PC-3 (cell line): ENCODE results near the gene TENT5C. TPM values are rescaled to one million over a fixed set of nuclear protein-coding genes. Genes with fewer than 3 reads are reported as not detected.

Source experiments
- ATAC-seq: fragments of 200-7000 bp; cut with Tn5 transposase; 2 replicates; pipeline ENCODE4 v1.9.1; 2020; ENCODE audit warnings: mild to moderate bottlenecking, moderate library complexity
- BruUV-seq: library from RNA; stranded (reverse); fragments of 400-500 nt; replicated peaks from 2 replicates; lab custom pipeline; 2021; lab: Mats Ljungman, UMichigan
- CTCF ChIA-PET: fragments of 300-600 bp; sonication (Branson Sonifier 250); formaldehyde crosslinking; loops from one replicate; lab custom pipeline; 2022; ENCODE audit warnings: antibody characterized with exemption; lab: Charles Lee
- POLR2A ChIA-PET: fragments of 300-600 bp; sonication (Branson Sonifier 250); formaldehyde crosslinking; loops from one replicate; lab custom pipeline; 2022; ENCODE audit warnings: antibody characterized with exemption; ENCODE audit not compliant: unreplicated experiment; lab: Charles Lee
- DNase-seq: peaks from one replicate; pipeline ENCODE4 v3.0.0-alpha.2; 2015
- H2AFZ ChIP-seq: fragments of 300-600 bp; sonication (generic); 2 replicates; pipeline ENCODE4 v1.6.0; 2016; ENCODE audit warnings: antibody characterized with exemption, low read length
- H3F3A ChIP-seq: fragments of 300-600 bp; sonication (generic); one replicate; pipeline ENCODE4 v1.6.0; 2017; ENCODE audit warnings: antibody characterized with exemption, low read length, control low read depth, mild to moderate bottlenecking; ENCODE audit not compliant: unreplicated experiment
- H3K27ac ChIP-seq: fragments of 300-600 bp; sonication (generic); 2 replicates; pipeline ENCODE4 v1.5.1; 2016; ENCODE audit warnings: mild to moderate bottlenecking, low read length
- H3K27me3 ChIP-seq: fragments of 300-600 bp; sonication (generic); 2 replicates; pipeline ENCODE4 v1.6.1; 2016; ENCODE audit warnings: low read length, mixed read lengths
- H3K36me3 ChIP-seq: fragments of 300-600 bp; sonication (generic); 2 replicates; pipeline ENCODE4 v1.6.1; 2016; ENCODE audit warnings: low read depth, mixed run types, low read length, mixed read lengths
- H3K4me1 ChIP-seq: fragments of 300-600 bp; sonication (generic); 2 replicates; pipeline ENCODE4 v1.5.1; 2016; ENCODE audit warnings: low read length; ENCODE audit not compliant: insufficient read depth
- H3K4me2 ChIP-seq: fragments of 300-600 bp; sonication (generic); 2 replicates; pipeline ENCODE4 v1.6.0; 2016; ENCODE audit warnings: low read length
- H3K4me3 ChIP-seq: fragments of 300-600 bp; sonication (generic); 2 replicates; pipeline ENCODE4 v1.5.1; 2016; ENCODE audit warnings: mild to moderate bottlenecking, low read length, mixed read lengths
- H3K79me2 ChIP-seq: fragments of 300-600 bp; sonication (generic); 2 replicates; pipeline ENCODE4 v1.6.1; 2017; ENCODE audit warnings: low read length, mixed read lengths
- H3K9ac ChIP-seq: fragments of 300-600 bp; sonication (generic); 2 replicates; pipeline ENCODE4 v1.6.0; 2016; ENCODE audit warnings: mild to moderate bottlenecking, low read length
- H3K9me2 ChIP-seq: fragments of 300-600 bp; sonication (generic); replicated peaks from 2 replicates; pipeline ENCODE4 v1.6.1; 2016; ENCODE audit warnings: mixed run types, low read length, mixed read lengths
- H3K9me3 ChIP-seq: fragments of 300-600 bp; sonication (generic); 2 replicates; pipeline ENCODE4 v1.6.1; 2016; ENCODE audit warnings: low read length, mixed read lengths
- H4K20me1 ChIP-seq: fragments of 300-600 bp; sonication (generic); 2 replicates; pipeline ENCODE4 v1.6.1; 2016; ENCODE audit warnings: low read length, mixed read lengths
- EZH2 ChIP-seq: fragments of 300-600 bp; sonication (generic); IDR thresholded peaks from one replicate; pipeline ENCODE4 v1.6.1; 2017; ENCODE audit warnings: antibody characterized with exemption, mild to moderate bottlenecking, low read length; ENCODE audit not compliant: unreplicated experiment
- EZH2phosphoT487 ChIP-seq: fragments of 300-600 bp; sonication (generic); IDR thresholded peaks from 2 replicates; pipeline ENCODE4 v1.6.1; 2018; ENCODE audit warnings: mild to moderate bottlenecking, antibody characterized with exemption, low read length, borderline replicate concordance
- intact Hi-C: fragments of 100-400 bp; cut with micrococcal nuclease; formaldehyde crosslinking; loops from 2 replicates; pipeline ENCODE4 v1.9.0; 2023
- total RNA-seq: library from RNA; depleted of rRNA; stranded (reverse); fragments of >200 nt; gene quantifications from 2 replicates; pipeline ENCODE4 v1.2.3, GENCODE V29; 2014
- TF ChIP-seq, protein P1 (sequence below): fragments of 300-600 bp; sonication (generic); conservative IDR thresholded peaks from 2 replicates; pipeline ENCODE4 v1.5.1; 2017; ENCODE audit warnings: antibody characterized with exemption, low read depth, mild to moderate bottlenecking, low read length

Gene TENT5C
- total RNA-seq, 1 experiment from 2014 or later: 2.4 TPM

DNA sequence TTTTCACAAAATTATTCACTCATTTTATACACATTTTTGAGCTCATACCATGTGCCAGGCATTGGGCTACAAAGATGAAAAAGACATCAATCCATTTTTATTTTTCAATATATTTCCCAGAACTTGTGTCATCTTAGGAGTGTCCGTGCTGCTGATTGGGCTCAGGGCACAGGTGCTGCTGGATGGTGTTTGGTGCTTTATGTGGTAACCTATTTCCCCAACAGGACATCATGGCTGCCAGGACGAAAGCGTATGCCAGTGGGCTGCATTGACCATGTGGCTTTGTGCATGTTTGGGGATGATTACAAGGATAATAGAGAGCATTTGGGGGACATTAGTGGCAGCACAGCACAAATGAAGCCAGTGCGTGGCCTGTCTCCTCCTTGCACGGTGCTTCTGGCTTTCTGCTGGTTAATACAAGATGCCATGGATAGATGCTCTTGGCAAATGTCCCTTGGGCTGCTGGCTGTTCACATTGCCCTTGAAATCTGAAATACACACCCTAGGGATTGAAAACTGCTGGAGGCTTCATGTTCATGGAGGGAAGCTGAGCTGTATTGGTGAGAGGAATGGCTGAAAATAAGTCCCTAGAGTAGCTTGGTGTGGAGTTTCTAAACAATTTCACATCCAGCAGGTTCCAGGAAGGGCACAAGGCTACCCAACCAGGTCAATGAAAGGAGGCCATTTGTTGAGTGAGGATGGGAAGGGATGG lies 52.3 kb downstream of the TENT5C start:
- H3K27me3 ChIP-seq: no peaks in the 10 kb centered on the region
- no TSS peak for BruUV-seq
- H3K4me3 ChIP-seq: no peak overlapping the region
- H3K36me3 ChIP-seq: no peaks in the 10 kb centered on the region
- ChIA-PET CTCF (no interaction called here), POLR2A (no interaction called here)
- H4K20me1 ChIP-seq: no peaks in the 10 kb centered on the region
- H3K79me2 ChIP-seq: no peaks in the 10 kb centered on the region
- no peak for ATAC-seq
- intact Hi-C loops: no loop called here
- H3K27ac ChIP-seq: no peak overlapping the region
- no peaks in the 10 kb centered on the region for H3K9me2 ChIP-seq
- H3K4me2 ChIP-seq: no peak overlapping the region
- H3K4me1 ChIP-seq: peaks cover 35% of the 10 kb centered on the region
- DNase-seq: no peak
- TF ChIP-seq, protein P1, sequence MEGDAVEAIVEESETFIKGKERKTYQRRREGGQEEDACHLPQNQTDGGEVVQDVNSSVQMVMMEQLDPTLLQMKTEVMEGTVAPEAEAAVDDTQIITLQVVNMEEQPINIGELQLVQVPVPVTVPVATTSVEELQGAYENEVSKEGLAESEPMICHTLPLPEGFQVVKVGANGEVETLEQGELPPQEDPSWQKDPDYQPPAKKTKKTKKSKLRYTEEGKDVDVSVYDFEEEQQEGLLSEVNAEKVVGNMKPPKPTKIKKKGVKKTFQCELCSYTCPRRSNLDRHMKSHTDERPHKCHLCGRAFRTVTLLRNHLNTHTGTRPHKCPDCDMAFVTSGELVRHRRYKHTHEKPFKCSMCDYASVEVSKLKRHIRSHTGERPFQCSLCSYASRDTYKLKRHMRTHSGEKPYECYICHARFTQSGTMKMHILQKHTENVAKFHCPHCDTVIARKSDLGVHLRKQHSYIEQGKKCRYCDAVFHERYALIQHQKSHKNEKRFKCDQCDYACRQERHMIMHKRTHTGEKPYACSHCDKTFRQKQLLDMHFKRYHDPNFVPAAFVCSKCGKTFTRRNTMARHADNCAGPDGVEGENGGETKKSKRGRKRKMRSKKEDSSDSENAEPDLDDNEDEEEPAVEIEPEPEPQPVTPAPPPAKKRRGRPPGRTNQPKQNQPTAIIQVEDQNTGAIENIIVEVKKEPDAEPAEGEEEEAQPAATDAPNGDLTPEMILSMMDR: no peak
- TF ChIP-seq EZH2 (no peak), EZH2phosphoT487 (no peak)
- no peaks in the 10 kb centered on the region for H3K9me3 ChIP-seq
- no peak overlapping the region for H2AFZ ChIP-seq
- H3F3A ChIP-seq: no peaks in the 10 kb centered on the region
- no peak overlapping the region for H3K9ac ChIP-seq

DNA sequence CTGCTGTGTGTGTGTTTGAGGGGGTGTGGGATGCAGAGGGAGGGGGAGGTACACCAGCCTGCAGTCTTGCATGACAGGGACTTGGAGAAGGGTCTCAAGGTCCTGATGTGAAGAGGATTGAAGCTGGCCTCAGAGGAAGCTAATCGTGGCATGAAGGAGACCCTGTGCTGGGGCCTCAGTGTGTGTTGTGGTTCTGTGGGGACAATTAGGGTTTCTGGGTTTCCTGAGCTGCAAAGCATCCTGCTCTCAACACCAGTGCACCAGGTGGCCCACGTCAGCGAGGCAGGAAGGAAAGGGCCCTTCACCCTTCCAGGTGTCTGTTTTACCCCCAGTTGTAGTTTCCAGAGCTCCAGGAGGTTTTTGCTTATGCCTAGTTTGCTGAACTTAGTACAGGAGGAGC lies 52.8 kb downstream of the TENT5C start:
- ChIA-PET CTCF (no interaction called here), POLR2A (no interaction called here)
- DNase-seq: no peak
- Histone ChIP-seq H3K9ac (no peak overlapping the region), H3K79me2 (no peaks in the 10 kb centered on the region), H3K9me3 (no peaks in the 10 kb centered on the region), H3K9me2 (no peaks in the 10 kb centered on the region), H3K27me3 (no peaks in the 10 kb centered on the region), H2AFZ (no peak overlapping the region), H3F3A (no peaks in the 10 kb centered on the region), H3K36me3 (no peaks in the 10 kb centered on the region), H3K4me2 (no peak overlapping the region), H3K4me3 (no peak overlapping the region), H4K20me1 (no peaks in the 10 kb centered on the region), H3K27ac (no peak overlapping the region), H3K4me1 (peaks cover 34% of the 10 kb centered on the region)
- TF ChIP-seq EZH2phosphoT487 (no peak), EZH2 (no peak)
- TF ChIP-seq, protein P1: no peak
- intact Hi-C loops: no loop called here
- no TSS peak for BruUV-seq
- ATAC-seq: no peak

DNA sequence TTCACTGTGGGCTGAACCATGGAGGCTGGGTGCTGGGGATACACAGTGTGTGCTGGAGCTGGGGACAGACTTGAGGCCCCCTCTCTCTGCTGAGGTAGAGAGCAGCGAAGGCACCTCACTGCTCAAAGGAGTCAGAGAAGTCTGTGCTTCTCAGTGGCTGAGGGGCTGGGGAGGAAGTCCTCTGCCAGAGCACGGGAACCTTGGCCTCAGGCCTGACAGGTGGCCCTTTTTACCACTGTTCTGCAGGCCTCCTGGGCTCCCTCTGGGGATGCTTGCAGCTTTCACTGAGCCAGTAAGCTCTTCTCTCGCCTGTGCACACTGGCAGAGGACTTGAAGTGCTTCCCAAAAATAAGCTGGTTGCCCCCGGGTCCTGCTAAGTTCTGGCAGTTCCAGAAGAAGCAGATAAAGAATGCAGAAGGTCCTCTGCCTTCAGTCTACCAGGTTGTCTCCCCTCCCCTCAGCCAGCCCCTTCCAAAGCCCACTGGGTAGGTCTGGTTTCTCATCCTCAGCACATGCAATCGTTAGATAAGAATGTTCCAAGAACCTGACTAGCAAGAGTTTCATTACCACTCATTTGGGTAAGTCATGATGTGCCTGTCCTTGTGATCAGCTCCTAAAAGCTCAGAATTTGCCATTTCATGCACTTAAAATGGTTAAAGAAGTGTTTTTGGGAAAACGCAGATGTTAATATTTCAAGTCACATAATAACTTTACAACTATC lies 53.9 kb downstream of the TENT5C start:
- H3K9me3 ChIP-seq: no peaks in the 10 kb centered on the region
- ChIA-PET CTCF (no interaction called here), POLR2A (no interaction called here)
- BruUV-seq: no TSS peak
- intact Hi-C loops: no loop called here
- H3K4me1 ChIP-seq: peaks cover 24% of the 10 kb centered on the region
- no peaks in the 10 kb centered on the region for H3K9me2 ChIP-seq
- no peak overlapping the region for H3K4me2 ChIP-seq
- H3K79me2 ChIP-seq: no peaks in the 10 kb centered on the region
- H3K27ac ChIP-seq: no peak overlapping the region
- H3K36me3 ChIP-seq: no peaks in the 10 kb centered on the region
- H3K9ac ChIP-seq: no peak overlapping the region
- no peak for DNase-seq
- H3K4me3 ChIP-seq: no peak overlapping the region
- H3F3A ChIP-seq: no peaks in the 10 kb centered on the region
- H3K27me3 ChIP-seq: no peaks in the 10 kb centered on the region
- H2AFZ ChIP-seq: no peak overlapping the region
- ATAC-seq: no peak
- H4K20me1 ChIP-seq: no peaks in the 10 kb centered on the region
- TF ChIP-seq EZH2phosphoT487: no peak
- no peak for TF ChIP-seq EZH2
- TF ChIP-seq, protein P1: no peak
